GM19035 (cell line): Measurements from ENCODE around the gene ZNF438.
"Not testable (repeated sequence)": the region's sequence is repeated elsewhere in the genome, so short reads cannot be mapped to it uniquely, and the experiment has no call there.

Experiments used
- ATAC-seq: cut with Tn5 transposase; IDR thresholded peaks from one replicate; pipeline ENCODE4 v1.9.1; 2021; ENCODE audit not compliant: unreplicated experiment

ZNF438 gene

DNA sequence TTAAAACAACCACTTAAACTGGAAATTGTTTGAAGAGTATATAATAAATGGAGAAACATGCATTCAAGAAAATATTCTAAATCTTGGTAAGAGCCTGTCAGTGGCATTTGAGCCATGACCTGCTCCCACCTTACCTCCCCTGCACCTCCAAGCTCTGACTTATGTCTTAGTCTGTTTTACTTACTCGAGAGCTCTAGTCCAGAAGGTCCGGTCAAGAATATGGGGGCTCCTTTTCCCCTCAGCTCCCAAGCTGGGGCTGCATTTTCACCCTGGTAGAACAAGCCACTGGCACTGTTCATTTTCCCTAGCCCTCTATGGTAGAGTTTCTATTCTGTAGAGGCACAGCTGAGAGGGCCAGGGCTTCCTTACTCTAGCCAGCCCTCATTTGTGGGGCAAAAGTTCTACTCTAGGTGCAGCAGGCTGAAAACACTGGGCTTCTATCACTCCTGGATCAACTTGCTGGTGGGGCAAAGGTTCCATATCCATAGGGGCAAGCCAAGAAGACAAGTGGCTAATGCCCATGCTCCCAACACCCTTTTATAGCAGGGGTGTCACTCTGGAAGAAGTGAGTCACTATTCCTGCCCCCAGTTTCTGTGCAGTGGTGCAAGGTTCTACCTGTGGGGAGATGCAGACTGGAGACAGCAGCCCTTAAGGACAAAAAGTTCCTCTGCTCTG, 40.6 kb downstream of the ZNF438 start:
- ATAC-seq, result no peak

DNA sequence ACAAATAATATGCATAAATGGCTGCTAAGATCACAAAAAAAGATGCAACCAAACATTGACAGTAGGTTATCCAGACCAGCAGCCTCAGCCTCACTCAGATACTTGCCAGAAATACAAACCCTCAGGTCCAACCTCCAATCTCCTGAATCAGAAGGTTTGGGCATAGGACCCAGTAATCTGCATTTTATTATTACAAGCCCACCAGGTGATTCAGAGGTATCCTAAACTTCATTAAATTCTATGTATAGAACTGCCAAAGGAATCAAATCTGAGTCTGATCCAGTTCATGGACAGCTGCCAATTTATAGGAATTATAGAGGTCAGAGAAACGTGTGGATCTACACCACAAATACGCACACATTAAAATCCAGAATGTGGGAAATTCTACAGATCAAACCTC, 41.3 kb downstream of the ZNF438 start:
- no peak for ATAC-seq

GRCh38 chr10:30988831-30989435, 42.7 kb downstream of the ZNF438 start:
- no peak for ATAC-seq

- no peak for ATAC-seq
These were observed 44.2 kb downstream of the ZNF438 start for GRCh38 chr10:30987463-30987862.

DNA sequence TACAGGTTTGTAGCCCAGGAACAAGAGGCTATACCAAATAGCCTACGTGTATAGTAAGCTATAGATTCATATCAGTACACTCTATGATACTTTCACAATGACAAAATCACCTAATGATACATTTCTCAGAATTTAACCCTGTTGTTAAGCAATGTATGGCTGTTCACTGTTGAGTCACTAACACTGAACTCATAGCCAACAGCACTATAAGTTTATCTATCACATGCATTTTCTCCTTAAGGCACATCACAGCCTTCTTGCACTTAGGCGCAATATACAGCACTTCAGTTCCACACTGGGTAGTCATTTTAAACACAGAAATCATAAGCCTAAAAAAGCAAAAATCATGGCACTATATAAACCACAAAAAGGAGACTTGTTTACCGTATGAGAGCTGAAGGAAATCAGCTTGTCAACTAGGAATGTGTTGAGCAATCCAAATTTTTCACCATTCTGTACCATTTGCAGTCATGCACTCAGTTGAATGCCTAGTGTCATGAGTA, 45.6 kb downstream of the ZNF438 start:
- ATAC-seq, result no peak

GRCh38 chr10:30985512-30985911, 46.2 kb downstream of the ZNF438 start:
- ATAC-seq, result no peak

DNA sequence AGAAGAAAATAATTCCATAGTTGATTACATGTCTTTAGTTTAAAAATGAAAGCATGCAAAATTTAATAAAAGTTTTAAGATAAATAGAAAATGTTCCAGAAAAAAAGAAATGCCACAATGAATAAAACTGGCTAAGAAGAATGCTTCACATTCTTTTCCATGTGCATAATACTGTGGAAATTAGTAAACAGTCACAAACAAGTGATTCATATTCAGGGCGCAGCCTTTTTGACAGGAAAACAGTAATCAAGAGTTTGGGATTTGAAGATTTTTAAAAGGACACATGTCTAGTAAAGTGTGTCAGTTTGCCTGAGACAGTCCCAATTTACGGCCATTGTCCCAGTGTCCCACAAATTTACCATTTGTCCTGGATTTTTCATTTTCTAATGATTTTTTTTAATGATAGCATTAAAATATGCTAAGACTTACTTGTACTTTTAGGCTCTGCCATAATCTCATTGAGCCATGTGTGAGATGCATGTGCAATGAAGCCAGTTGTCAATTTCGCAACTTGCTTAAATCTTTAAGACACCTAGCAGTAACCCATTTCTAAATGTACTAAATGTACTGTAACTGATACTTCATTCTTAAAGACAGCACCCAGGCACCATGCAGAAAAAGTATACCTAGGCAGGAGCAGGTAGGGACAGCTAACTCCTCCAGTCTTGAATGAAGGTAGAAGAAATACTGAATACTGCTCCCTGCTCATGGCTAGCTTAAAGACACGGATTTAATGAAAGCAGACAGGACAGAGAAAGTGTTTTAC, 46.9 kb downstream of the ZNF438 start:
- ATAC-seq, result no peak

GRCh38 chr10:30983209-30983608, 48.5 kb downstream of the ZNF438 start:
- ATAC-seq, result not testable (repeated sequence)

DNA sequence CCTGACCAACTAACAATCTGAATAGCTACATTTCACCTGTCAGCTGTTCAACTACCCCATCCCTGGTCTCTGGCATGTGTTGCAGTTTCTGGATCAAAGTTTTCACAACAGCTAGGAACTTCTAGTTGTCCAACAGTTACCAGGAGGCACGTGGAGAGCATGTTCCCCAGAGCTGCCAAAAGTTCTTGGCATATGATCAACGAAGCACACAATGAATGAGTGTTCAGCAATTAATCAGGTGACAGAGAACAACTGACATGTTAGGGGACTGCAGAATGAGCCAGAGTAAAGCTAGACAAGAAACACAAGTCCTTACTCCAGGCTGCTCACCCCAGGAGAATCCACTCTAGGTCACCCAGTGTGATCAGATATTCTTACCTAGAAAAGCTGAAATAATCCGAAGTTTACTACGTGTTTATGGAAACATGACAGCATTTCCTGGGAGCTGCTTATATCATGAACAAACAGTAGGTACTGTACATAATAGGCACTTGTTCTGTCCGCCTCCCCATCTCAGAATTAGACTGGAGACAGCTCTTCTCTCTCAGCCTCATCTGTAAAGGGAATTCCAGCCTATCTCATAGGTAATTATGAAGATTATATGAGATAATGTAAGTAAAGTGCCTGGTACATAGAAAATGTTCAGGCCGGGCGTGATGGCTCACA, 50.6 kb downstream of the ZNF438 start:
- no peak for ATAC-seq

DNA sequence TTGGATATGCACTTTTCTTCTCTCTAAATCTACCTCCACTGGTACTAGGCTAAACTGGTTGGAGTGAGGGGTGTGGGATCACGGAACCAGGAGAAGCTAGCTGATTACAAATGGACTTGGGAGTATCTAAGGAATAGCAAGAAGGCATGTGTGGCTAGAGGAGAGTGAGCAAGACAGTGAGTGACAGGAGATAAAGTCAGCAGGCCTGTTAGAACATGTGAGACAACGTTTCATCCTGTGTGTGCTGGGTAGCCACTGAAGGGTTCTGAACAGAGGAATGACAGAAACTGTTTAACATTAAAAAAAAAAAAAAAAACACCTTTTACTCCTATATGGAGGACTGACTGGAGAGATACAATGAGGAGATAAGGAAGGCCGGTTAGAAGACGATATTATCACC, 51.7 kb downstream of the ZNF438 start:
- ATAC-seq, result no peak

DNA sequence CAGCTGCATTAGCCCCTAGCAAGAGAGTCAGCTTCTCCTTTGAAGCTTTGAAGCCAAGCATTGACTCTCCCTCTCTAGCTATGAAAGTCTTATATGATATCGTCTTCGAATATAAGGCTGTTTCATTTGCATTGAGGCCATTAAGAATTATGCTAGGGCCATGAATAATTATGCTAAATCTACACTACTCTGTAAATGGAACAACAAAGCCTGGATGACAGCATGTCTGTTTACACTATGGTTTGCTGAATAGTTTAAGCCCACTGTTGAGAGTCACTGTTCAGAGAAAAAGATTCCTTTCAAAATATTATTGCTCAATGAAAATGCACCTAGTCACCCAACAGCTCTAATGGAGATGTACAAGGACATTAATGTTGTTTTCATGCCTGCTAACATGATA, 52.8 kb downstream of the ZNF438 start:
- ATAC-seq, result no peak

DNA sequence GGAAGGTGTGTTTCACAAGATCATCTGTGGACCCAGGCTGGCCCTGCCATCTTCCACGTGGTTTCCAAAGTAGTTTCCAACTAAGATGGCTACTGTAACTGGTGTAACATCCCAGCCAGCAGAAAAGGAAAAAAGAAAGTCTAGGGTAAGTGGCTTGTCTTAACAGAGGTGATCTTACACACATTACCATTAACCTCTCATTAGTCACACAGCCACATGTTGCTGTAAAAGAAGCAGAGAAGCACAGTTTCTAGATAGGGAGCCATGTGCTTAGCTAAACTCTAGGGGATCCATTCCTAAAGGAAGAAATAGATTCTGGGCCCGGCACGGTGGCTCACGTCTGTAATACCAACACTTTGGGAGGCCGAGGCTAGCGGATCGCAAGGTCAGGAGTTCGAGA, 54.3 kb downstream of the ZNF438 start:
- ATAC-seq, result no peak

- no peak for ATAC-seq
These were observed 56.8 kb downstream of the ZNF438 start for GRCh38 chr10:30974773-30975415.

GRCh38 chr10:30974355-30974754, 57.3 kb downstream of the ZNF438 start:
- ATAC-seq, result no peak

GRCh38 chr10:30973737-30974136, 57.9 kb downstream of the ZNF438 start:
- ATAC-seq, result no peak

DNA sequence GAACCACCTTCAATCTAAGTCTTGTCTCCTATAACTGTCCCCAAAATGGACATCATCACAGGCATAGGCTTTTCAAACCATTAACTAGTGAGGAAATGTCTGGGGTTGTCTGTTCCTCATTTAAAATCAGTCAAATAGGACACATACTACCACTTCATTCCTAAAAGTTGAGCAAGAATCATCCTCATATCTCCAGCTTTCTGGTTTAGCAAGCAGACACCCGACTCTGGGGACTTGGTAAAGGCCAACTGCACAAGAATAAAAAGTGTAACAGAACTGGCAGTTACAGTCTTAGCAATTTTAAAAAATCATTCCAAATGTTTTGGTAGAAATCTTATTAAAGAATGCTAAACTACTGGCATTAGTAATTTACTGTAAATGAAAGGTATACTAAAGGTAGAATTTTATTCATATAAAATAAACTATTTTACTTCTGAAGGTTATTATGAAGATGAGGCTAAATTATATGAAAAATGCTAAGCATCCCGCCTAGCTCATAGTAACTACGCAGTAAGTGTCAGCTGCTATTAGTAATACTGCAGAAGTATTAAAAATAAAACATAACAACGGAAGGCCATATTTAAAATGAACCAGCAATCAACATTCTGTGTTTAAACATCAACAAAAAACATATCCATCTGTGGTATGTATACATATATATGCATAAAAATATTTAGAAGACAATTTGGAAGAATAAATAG, 60.8 kb downstream of the ZNF438 start:
- ATAC-seq, result no peak

DNA sequence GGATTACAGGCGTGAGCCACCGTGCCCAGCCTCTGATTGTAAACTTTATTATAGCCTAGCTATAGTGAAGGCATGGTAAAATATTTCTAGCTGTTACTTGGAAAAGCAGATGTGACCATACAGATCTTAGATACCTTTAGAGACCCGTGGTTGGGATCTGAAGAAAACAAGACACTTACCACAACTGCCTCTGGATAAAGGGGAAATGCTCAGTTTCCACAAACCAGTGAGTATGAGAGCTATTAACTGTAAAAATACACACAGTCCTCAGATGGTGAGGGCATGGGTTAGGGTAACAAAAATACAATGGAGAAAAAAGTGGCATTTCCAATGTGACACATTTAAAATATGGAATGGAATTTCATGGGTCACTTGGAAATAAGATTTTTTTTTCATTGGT, 63.0 kb downstream of the ZNF438 start:
- ATAC-seq, result no peak

GRCh38 chr10:30967650-30968410, 63.8 kb downstream of the ZNF438 start:
- no peak for ATAC-seq

DNA sequence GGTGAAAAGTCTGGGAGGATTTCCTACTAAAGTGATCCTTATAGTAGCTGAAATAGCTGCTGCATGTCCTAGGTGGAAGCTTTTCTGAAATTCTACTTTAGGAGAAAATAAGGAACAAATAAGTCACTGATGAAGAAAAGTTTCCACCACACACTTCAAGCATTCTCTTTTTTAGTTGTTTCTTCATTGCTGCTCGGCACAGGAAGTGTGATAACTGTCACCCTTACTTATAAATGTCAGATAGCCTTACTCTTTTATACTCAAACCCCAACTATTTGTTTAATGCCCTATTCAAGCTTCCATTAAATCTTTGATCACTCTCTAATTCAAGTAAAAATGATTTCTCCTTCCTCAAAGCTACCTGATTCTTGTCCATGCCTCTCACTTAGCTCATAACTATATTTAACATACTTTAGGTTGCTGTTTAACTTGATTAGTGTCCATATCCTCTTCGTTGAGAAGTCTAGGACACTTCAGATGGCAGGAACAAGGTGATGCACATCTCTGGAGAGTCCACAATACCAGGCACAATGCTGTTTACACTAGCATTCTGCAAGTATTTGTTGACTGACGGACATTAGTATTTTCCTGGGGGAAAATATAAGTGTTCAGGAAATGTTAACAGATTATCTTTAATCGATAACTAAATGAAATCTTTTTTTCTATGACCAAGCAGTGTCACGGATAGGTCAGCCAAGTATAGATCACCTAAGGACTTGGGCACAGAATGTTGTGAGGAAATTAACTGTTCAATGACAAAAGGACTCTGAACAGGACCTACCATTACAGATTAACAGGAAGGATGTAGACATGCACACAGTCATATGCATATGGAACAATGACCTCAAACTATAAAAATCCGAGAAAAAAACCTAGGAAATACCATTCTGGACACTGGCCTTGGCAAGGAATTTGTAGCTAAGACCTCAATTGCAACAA, 67.4 kb downstream of the ZNF438 start:
- no peak for ATAC-seq
